GM18511 (cell line): ENCODE data around the gene ONECUT2.
"Not testable (repeated sequence)": the region's sequence is repeated elsewhere in the genome, so short reads cannot be mapped to it uniquely, and the experiment has no call there.

Experiments used
- ATAC-seq: cut with Tn5 transposase; IDR thresholded peaks from one replicate; pipeline ENCODE4 v1.9.1; 2021; ENCODE audit warnings: mild to moderate bottlenecking, moderate library complexity; ENCODE audit not compliant: unreplicated experiment

ONECUT2 gene

GRCh38 chr18:57434536-57435494, at the start of gene ONECUT2:
Gene ONECUT2 (plus strand): TSS chr18:57435374. CDS start chr18:57435717, 343 bp downstream.
- no peak for ATAC-seq

- ATAC-seq, result no peak
Measured at GRCh38 chr18:57389271-57389670, 45.9 kb upstream of the ONECUT2 start.

- ATAC-seq, result no peak
Measured at GRCh38 chr18:57390044-57390443, 45.1 kb upstream of the ONECUT2 start.

GRCh38 chr18:57394749-57395148, 40.4 kb upstream of the ONECUT2 start:
- not testable (repeated sequence) for ATAC-seq

- not testable (repeated sequence) for ATAC-seq
Measured at GRCh38 chr18:57396831-57397230, 38.3 kb upstream of the ONECUT2 start.

- no peak for ATAC-seq
Measured at GRCh38 chr18:57397440-57398132, 37.6 kb upstream of the ONECUT2 start.

GRCh38 chr18:57404345-57404744, 30.8 kb upstream of the ONECUT2 start:
- ATAC-seq, result no peak

- no peak for ATAC-seq
Measured at GRCh38 chr18:57409650-57410049, 25.5 kb upstream of the ONECUT2 start.

GRCh38 chr18:57410749-57411148, 24.4 kb upstream of the ONECUT2 start:
- no peak for ATAC-seq

GRCh38 chr18:57416542-57416941, 18.6 kb upstream of the ONECUT2 start:
- ATAC-seq, result no peak

- ATAC-seq, result no peak
Measured at GRCh38 chr18:57422313-57422872, 12.8 kb upstream of the ONECUT2 start.

- ATAC-seq, result no peak
Measured at GRCh38 chr18:57423821-57424220, 11.4 kb upstream of the ONECUT2 start.

- no peak for ATAC-seq
Measured at GRCh38 chr18:57425096-57425495, 10.1 kb upstream of the ONECUT2 start.

- ATAC-seq, result no peak
Measured at GRCh38 chr18:57426187-57426586, 9.0 kb upstream of the ONECUT2 start.

- no peak for ATAC-seq
Measured at GRCh38 chr18:57427429-57428201, 7.6 kb upstream of the ONECUT2 start.

GRCh38 chr18:57428221-57429150, 6.7 kb upstream of the ONECUT2 start:
- ATAC-seq, result no peak

GRCh38 chr18:57429167-57430078, 5.8 kb upstream of the ONECUT2 start:
- ATAC-seq, result no peak

GRCh38 chr18:57430079-57431001, 4.8 kb upstream of the ONECUT2 start:
- no peak for ATAC-seq
